Measurements from ENCODE around the gene KDM8. TPM values are rescaled to one million over a fixed set of nuclear protein-coding genes. Genes with fewer than 3 reads are reported as not detected.
"Not testable (repeated sequence)": the region's sequence is repeated elsewhere in the genome, so short reads cannot be mapped to it uniquely, and the experiment has no call there.

KDM8 gene
- total RNA-seq, 4 donors from 2014 or later, result 0.56 to 4.4 (median 2.5) TPM

DNA sequence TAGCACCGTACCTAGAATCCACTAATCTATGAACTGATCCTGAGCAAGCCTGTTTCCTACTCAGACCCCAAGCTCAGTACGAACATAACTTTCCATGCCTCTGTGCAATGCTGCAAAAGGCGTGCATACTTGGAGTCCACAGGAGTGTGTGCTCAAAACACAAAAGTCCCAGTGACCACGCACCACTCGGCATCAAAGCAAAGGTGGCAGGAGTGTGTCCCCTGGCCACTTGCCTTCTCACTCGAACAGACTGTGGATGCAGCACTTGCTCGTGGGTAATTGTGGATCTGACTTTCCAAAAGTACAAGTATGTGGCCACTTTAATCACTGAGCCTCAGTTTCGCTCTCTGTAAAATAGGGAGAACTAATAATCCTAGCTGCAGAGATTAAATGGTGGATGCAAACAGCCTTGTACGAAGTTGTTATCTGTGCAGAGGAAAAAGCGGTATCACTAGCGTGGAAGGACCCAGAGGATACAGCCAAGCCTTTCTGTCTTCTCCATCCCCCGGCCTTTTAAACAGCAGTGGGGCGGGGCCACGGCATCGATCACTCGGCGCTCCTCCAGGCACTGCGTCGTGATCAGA lies 311 bp upstream of the KDM8 start:
- peak overlapping the region; percentile 60 to 85 (median 78) for H3K4me3 ChIP-seq
- H3K36me3 ChIP-seq, result no peaks in the 10 kb centered on the region
- WGBS, 2 donors, result 31 to 39% methylated on average over 12 to 17 of the region's 19 CpGs
- no peaks in the 10 kb centered on the region for H3K27me3 ChIP-seq
- intact Hi-C loops (cut with DNase I), result no loop called here
- H3K9me3 ChIP-seq, result no peaks in the 10 kb centered on the region
- peak; percentile 83 for DNase-seq
- H3K27ac ChIP-seq, result peak overlapping the region; percentile 94 to 99 (median 98)
- TF ChIP-seq, protein P1, sequence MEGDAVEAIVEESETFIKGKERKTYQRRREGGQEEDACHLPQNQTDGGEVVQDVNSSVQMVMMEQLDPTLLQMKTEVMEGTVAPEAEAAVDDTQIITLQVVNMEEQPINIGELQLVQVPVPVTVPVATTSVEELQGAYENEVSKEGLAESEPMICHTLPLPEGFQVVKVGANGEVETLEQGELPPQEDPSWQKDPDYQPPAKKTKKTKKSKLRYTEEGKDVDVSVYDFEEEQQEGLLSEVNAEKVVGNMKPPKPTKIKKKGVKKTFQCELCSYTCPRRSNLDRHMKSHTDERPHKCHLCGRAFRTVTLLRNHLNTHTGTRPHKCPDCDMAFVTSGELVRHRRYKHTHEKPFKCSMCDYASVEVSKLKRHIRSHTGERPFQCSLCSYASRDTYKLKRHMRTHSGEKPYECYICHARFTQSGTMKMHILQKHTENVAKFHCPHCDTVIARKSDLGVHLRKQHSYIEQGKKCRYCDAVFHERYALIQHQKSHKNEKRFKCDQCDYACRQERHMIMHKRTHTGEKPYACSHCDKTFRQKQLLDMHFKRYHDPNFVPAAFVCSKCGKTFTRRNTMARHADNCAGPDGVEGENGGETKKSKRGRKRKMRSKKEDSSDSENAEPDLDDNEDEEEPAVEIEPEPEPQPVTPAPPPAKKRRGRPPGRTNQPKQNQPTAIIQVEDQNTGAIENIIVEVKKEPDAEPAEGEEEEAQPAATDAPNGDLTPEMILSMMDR (IDR thresholded peaks at IDR 0.05), result peak in 1 of 6 experiments; percentile 4
- TF ChIP-seq POLR2A (IDR thresholded peaks at IDR 0.05), result no peak
- H3K4me1 ChIP-seq, result peaks cover 8 to 28% (median 11%) of the 10 kb centered on the region in 3 donors

DNA sequence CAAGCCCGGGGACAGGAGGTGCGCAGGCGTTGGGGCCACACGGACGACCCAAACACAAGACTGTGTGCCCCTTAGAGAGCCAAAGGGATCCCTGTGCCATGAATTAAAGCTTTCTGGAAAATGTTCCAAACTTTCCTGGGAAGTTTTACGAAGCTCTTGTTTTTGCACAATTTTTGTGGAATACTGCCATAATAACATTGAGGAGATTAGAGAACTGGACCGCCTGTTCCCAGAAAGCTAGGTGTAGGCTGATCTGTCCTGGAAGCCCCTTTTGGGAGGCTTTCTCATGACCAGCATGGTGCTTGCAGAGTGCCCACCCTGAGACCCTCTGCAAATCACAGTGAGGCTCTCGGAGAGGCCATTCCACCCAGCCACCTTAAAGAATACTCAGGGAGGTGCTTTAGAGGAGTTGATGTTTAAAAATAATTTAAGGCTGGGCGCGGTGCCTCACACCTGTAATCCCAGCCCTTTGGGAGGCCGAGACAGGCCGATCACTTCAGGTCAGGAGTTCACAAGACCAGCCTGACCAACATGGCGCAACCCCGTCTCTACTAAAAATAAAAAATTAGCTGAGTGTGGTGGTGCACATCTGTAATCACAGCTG lies 1.1 kb downstream of the KDM8 start:
- Histone ChIP-seq H3K27ac (peak overlapping the region; percentile 94 to 99 (median 98)), H3K27me3 (no peaks in the 10 kb centered on the region), H3K9me3 (no peaks in the 10 kb centered on the region), H3K36me3 (no peaks in the 10 kb centered on the region), H3K4me1 (peaks cover 8 to 28% (median 11%) of the 10 kb centered on the region in 3 donors), H3K4me3 (peak overlapping the region; percentile 60 to 85 (median 78))
- DNase-seq, result no peak
- 27 to 64% methylated on average over 9 to 10 of the region's 14 CpGs for WGBS, 2 donors
- intact Hi-C loops (cut with DNase I), result no loop called here
- TF ChIP-seq, protein P1 (IDR thresholded peaks at IDR 0.05), result no peak
- no peak for TF ChIP-seq POLR2A (IDR thresholded peaks at IDR 0.05)

GRCh38 chr16:27205423-27206065 lies 2.2 kb downstream of the KDM8 start:
- 82 to 84% methylated on average over 6 to 10 of the region's 10 CpGs for WGBS, 2 donors
- H3K9me3 ChIP-seq, result no peaks in the 10 kb centered on the region

DNA sequence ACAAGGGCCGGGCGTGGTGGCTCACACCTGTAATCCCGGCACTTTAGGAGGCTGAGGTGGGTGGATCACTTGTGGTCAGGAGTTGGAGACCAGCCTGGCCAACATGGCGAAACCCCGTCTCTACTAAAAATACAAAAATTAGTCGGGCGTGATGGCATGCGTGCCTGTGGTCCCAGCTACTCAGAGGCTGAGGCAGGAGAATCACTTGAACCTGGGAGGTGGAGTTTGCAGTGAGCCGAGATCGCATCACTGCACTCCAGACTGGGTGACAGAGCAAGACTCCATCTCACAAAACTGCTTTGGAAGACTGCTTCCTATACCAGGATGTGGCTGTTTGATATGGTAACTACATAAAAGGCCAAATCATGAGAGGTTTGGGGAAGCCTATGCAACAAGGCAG lies 3.8 kb downstream of the KDM8 start:
- Histone ChIP-seq H3K36me3 (peaks cover 0 to 27% (median 6%) of the 10 kb centered on the region in 3 donors), H3K4me1 (peaks cover 8 to 24% (median 11%) of the 10 kb centered on the region in 3 donors)
- H3K27ac ChIP-seq; H3K4me3 ChIP-seq; H3K27me3 ChIP-seq; DNase-seq; H3K9me3 ChIP-seq; intact Hi-C loops (cut with DNase I): not testable (repeated sequence)
- WGBS, 2 donors, result 89 to 94% methylated on average over 10 of the region's 10 CpGs

More at GRCh38 chr16:27205423-27206065, 2.2 kb downstream of the KDM8 start:
- no peaks in the 10 kb centered on the region for H3K27me3 ChIP-seq
- no peak overlapping the region for H3K27ac ChIP-seq
- no peak overlapping the region for H3K4me3 ChIP-seq
- TF ChIP-seq, protein P1 (IDR thresholded peaks at IDR 0.05), result no peak
- no peak for TF ChIP-seq POLR2A (IDR thresholded peaks at IDR 0.05)
- intact Hi-C loops (cut with DNase I), result no loop called here
- no peak for DNase-seq
- H3K4me1 ChIP-seq, result peaks cover 8 to 24% (median 11%) of the 10 kb centered on the region in 3 donors
- peaks cover 0 to 11% (median 6%) of the 10 kb centered on the region in 3 donors for H3K36me3 ChIP-seq

DNA sequence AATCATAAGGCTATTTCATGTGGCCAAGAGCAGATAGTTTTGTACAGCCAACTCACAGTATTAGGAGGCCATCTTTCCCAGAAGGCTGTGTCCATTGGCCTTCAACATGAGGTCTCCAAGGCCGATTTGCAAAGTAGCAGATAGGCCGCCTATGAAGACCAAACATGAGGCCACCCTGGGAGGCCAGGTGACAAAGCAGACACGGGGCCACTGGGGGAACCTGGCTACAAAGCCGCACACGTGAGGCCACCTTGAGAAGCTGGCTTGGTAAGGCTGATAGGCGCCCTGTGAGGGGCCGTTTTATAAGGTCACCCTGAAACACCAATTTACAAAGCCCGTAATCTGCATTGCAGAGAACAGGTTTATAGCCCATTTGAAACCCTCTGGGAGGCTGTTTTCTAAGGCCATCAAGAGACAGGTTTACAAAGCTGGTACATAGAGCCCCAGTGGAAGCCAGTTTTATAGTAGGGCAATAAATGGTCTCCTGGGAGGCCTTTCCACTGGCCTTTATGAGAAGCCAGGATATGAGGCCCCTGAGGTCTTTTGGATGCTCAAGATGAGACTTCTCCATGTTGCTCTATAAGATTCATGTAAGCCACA lies 4.9 kb downstream of the KDM8 start:
- Histone ChIP-seq H3K27ac (no peak overlapping the region), H3K4me3 (no peak overlapping the region)

More for the DNA sequence above, 4.9 kb downstream of the KDM8 start:
- peaks cover 4 to 17% (median 11%) of the 10 kb centered on the region in 3 donors for H3K4me1 ChIP-seq
- DNase-seq, result no peak
- H3K36me3 ChIP-seq, result peaks cover 0 to 32% (median 6%) of the 10 kb centered on the region in 3 donors
- TF ChIP-seq, protein P1 (IDR thresholded peaks at IDR 0.05), result no peak
- no peak for TF ChIP-seq POLR2A (IDR thresholded peaks at IDR 0.05)
- intact Hi-C loops (cut with DNase I), result no loop called here
- no peaks in the 10 kb centered on the region for H3K27me3 ChIP-seq
- WGBS, 2 donors, result 88 to 89% methylated on average over 6 to 8 of the region's 8 CpGs
- no peaks in the 10 kb centered on the region for H3K9me3 ChIP-seq
